LHCN-M2 (cell line): ENCODE data around the gene MTRFR. TPM values are rescaled to one million over a fixed set of nuclear protein-coding genes. Genes with fewer than 3 reads are reported as not detected.
"Not testable (repeated sequence)": the region's sequence is repeated elsewhere in the genome, so short reads cannot be mapped to it uniquely, and the experiment has no call there.

Experiments
- DNase-seq: peaks from one replicate; pipeline ENCODE4 v3.0.0-alpha.2; 2012; ENCODE audit warnings: low read depth
- polyA plus RNA-seq: library from polyadenylated mRNA; unstranded; fragments of >200 nt; gene quantifications from one replicate; pipeline ENCODE4 v1.2.1, GENCODE V29; 2012; ENCODE audit warnings: missing spikeins
- total RNA-seq: library from RNA; depleted of rRNA; stranded (reverse); fragments of >200 nt; gene quantifications from 2 replicates; pipeline ENCODE4 v1.2.3, GENCODE V29; 2014; rRNA removed

MTRFR gene
- 6.6 and 9.2 TPM in 2 replicates for total RNA-seq
- polyA plus RNA-seq: 12.2 TPM

DNA sequence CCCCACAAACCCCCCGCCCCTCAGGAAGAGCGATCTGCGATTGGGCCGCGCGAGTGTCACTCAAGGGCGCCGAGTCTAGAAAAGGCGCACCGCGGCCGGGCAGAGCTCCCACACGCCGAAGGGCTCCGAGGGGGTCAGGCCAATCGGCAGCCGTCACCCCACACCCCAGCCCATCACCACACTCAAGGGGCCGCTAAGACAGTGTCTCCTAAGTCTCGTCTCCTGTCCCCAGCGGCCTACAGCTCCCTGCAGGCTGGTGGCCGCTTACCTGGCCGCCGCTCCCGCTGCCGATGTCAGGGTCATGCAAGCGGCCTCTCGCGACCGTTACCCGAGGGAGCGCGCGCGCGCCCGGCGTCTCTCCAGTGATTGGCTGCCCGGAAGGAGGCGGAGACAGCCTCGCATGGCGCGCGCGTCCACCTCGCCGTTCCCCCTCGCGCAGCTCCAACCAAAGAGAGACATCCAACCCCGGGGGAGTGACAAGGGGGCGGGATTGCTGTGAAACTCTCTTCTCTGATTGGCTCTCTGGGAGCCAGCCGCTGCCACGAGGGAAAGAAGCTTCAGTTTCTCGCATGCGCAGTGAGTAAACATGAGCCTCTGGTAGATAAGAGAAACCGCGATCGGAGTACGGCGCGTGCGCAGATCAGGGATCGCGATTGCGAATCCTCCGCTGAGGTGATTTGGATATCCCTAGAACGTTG, at the start of gene MTRFR, which contains the start of gene MPHOSPH9:
Gene MTRFR, plus strand, starts transcription at position 630 of the 698 bp plus-strand sequence. CDS start 20,239 bp downstream, outside the sequence.
Gene MPHOSPH9, minus strand, starts transcription at position 335 of the 698 bp plus-strand sequence. CDS start 2,777 bp downstream, outside the sequence.
- peak; percentile 100 for DNase-seq

GRCh38 chr12:123187637-123188036, 45.6 kb upstream of the MTRFR start:
- DNase-seq: no peak

- no peak for DNase-seq
Measured at GRCh38 chr12:123199936-123200335, 33.3 kb upstream of the MTRFR start.

- no peak for DNase-seq
Measured at GRCh38 chr12:123200414-123200813, 32.8 kb upstream of the MTRFR start.

- peak; percentile 19 for DNase-seq
Measured at GRCh38 chr12:123206794-123207193, 26.4 kb upstream of the MTRFR start.

- not testable (repeated sequence) for DNase-seq
Measured at GRCh38 chr12:123207815-123208214, 25.4 kb upstream of the MTRFR start.

DNA sequence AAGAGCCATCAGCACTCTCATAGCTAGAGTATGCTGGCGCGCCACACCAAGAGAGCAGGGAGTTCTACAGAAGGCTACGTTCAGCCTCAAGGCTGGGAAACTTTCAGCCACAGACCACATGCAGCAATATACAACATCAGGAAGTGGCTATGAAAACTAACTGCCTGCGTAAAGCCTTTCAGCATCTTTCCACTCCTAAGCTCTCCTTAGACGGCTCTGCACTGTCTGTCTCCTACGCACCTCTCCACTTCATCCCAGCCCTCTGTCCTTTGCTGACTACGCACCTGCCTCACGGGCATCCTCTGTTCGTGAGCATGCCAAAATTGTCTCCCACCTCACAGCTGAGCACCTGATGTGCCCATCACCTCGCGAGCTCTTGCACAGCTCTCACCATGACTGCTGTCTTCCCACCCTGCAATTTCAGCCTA, 10.0 kb upstream of the MTRFR start:
- DNase-seq: peak; percentile 19

DNA sequence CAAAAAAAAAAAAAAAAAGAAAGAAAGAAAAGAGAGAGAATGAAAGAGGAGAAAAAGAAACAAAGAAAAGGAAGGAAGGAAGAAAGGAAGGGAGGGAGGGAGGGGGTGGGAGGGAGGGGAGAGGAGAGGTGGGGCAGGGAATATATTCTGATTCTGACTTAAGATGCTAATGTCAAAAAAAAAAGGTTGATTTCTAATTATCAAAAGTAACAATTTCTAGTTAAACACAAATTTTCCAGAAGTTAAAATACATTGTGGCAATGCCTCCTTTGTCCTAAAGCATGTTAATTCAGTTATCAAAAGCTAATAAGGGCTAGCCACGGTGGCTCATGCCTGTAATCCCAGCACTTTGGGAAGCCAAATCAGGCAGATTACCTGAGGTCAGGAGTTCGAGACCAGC, 7.8 kb upstream of the MTRFR start:
- no peak for DNase-seq

GRCh38 chr12:123227581-123228258, 5.5 kb upstream of the MTRFR start:
- no peak for DNase-seq

- no peak for DNase-seq
Measured at GRCh38 chr12:123229051-123229450, 4.2 kb upstream of the MTRFR start.

GRCh38 chr12:123231931-123232330, 1.3 kb upstream of the MTRFR start:
- no peak for DNase-seq

DNA sequence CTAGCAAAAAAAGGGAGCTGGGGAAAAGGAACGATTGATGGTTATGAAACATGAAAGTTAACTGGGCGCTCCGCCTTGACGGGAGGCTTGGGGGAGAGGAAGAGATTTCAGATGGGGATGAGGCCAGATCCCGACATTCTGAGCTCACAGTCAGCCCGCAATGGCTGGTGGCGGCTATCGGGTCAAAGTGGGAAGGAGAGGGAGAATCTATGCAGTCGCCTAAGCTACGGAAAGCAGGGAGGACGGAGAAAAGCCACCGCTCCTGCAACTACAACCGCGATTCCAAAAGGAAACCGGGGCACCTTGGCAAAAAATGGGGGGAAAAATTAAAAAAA, 797 bp upstream of the MTRFR start:
- DNase-seq: no peak

- no peak for DNase-seq
Measured at GRCh38 chr12:123233505-123234308, 471 bp downstream of the MTRFR start.

- DNase-seq: peak; percentile 71
Measured at GRCh38 chr12:123237646-123238329, 4.6 kb downstream of the MTRFR start.

DNA sequence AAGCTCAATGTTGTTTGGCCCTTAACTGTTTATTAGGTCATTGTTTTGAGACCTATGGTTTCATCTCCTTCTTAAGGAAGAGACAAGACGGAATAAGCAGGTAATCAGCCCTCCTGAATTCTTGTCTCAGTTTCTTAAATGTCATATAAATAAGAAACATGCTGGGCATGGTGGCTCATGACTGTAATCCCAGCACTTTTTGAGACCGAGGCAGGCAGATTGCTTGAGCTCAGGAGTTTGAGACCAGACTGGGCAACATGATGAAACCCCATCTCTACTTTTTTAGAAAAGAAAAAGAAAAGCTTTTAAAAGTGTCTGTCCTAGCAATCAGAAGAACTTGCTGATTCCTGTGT, 5.1 kb downstream of the MTRFR start:
- no peak for DNase-seq

DNA sequence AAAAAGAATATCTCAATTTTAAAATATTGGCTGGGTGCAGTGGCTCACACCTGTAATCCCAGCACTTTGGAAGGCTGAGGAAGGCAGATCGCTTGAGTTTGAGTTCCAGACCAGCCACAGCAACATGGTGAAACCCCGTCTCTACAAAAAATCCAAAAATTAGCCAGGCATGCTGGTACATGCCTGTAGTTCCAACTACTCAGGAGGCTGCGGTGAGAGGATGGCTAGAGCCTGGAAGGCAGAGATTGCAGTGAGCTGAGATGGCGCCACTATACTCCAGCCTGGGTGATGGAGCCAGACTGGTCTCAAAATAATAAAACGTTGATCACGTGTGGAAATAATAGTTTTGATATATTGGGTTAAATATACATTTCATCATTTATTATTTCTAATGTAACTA, 5.7 kb downstream of the MTRFR start:
- DNase-seq: no peak

DNA sequence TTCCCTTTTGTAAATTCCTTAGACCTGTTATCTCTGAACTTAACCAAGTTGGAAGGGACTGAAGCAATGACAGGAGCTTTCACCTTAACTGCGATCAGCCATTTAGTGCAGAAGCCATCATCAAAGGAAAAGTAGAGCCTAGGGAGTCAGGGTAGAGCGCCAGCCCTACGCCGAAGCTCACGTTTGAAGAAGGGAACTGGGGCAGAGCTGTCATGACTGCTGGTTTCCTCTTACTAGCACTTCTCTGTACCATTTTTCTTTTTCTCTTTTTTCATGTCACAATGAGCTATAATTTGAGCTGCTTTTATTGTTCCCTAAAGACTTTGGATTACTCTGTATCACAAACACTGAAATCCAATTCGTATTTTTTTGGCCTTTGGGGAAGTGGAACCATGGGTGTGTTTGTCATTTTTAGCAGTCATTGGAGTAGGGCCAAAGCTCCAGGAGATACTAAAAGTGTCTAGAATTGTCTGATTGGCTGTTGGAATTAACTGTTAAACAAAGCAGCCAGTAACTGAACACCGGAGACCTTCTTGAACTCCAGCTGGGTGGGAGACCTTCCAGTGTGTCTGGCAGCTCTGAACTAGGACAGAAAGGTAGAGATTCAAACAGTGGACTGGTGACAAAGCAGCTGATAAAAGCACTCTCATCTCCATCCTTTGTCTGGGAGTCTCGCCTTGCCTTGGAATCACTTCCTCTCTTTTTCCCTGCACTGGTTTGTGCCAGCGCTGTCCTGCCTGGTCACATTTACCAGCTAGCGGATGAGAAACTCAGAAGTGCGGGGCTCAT, 9.1 kb downstream of the MTRFR start:
- DNase-seq: no peak

- no peak for DNase-seq
Measured at GRCh38 chr12:123243671-123244262, 10.5 kb downstream of the MTRFR start.

DNA sequence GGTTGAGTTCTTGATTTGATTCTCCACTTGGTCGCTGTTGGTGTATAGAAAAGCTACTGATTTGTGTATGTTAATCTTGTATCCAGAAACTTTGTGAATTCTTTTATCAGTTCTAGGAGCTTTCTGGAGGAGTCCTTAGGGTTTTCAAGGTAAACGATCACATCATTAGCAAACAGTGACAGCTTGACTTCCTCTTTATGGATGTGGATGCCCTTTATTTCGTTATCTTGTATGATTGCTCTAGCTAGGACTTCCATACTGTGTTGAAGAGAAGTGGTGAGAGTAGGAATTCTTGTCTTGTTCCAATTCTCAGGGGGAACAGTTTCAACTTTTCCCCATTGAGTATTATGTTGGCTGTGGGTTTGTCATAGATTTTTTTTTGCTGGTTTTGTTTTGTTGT, 12.4 kb downstream of the MTRFR start:
- DNase-seq: no peak

DNA sequence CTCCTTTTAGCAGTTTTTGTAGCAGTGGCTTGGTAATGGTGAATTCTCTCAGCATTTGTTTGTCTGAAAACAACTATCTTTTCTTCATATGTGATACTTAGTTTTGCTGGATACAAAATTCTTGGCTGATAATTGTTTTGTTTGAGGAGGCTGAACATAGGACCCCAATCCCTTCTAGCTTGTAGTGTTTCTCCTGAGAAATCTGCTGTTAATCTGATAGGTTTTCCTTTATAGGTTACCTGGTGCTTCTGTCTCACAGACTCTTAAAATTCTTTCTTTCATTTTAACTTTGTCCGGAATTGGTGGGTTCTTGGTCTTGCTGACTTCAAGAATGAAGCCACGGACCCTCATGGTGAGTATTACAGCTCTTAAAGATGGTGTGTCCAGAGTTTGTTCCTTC, 14.9 kb downstream of the MTRFR start:
- DNase-seq: not testable (repeated sequence)
